SHP77 (cell line): Measurements from ENCODE around the gene ABAT.
"Not testable (repeated sequence)": the region's sequence is repeated elsewhere in the genome, so short reads cannot be mapped to it uniquely, and the experiment has no call there.

Source experiments
- DNase-seq, 2 experiments: peaks; one replicate each; lab custom pipeline; 2025; lab: John Stamatoyannopoulos, UW

ABAT gene

GRCh38 chr16:8742068-8742467, 67.7 kb downstream of the ABAT start:
- DNase-seq, result no peak

DNA sequence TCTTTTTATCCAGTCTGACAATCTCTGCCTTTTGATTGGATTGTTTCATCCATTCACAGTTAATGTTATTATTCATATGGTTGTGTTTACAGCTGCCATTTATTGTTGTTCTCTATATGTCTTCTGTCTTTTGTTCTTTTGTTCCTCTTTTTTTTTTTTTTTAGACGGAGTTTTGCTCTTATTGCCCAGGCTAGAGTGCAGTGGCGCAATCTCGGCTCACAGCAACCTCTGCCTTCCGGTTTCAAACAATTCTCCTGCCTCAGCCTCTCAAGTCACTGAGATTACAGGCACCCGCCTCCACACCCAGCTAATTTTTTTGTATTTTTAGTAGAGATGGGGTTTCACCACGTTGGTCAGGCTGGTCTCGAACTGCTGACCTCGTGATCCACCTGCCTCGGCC, 74.5 kb downstream of the ABAT start:
- not testable (repeated sequence) for DNase-seq

DNA sequence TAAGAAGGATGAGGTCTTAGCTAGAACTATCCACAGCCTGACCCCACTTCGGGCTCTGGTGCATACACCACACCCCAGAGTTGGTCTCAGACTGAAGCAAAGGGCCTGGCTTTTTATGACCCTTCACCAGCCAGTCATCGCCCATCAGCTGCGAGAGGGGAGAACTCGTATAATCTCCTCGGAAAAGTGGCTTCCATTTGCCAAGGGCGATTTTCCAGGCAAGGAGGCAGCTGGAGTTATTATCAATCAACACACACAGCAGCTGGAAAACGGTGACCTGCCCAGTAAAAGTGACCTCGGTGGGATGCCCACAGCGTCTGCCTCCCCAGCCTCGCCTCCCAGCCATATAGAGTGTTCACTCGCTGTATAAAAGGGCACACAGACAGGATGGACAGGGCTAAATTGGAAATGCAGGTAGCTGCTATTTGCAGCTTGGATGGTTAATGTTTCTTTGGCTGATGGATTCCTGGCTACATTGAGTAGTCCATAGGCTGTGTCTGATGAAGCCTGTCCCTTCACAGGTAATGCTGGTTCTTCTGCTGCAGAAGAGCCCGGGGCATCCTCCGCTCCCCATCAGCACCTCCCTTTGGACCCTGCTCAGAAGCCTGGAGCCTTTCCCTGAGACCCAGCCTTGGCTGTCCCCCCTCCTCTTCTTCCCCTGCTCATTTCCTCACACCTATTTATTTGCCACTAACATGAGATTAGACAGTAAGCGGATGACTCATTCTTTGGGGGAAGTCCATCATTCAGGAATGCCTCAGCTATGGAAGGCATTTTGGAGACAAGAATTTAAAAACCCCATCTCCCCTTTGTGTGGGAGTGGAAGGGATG, 77.3 kb downstream of the ABAT start:
- no peak for DNase-seq

- DNase-seq, result no peak
Observed at GRCh38 chr16:8752706-8753105, 78.3 kb downstream of the ABAT start.

DNA sequence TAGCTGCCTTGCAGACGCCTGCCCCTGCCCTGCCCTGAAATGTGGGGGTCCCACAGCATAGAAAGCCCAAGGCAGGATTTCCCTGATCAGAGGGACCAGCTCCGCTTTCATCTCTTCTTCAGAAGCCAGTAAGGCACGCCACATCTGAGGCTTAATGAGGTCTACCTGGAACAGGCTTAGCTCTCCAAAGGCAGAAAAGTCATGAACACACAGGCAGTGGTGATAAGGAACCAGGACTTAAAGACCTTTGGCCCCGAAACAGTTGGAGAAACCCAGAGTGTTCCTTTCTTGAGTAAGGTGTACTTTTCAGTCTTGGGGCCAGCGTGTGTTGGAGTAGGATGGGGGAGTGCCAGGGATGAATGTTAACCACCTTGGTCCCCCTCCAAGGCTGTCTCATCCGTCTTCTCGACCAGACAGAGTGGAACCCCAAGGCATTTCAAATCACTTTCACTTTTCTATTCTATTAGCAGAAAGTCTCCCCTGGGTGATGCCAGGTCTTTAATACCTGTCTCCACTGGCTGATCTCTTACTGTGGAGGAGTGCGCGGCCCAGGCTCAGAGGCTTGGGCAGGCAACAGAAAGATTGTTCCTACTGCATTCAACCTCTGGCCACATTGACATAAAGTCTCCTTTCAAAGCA, 79.1 kb downstream of the ABAT start:
- no peak for DNase-seq

- peak in 1 of 2 experiments; percentile 19 for DNase-seq
Observed at GRCh38 chr16:8756755-8757154, 82.3 kb downstream of the ABAT start.

- DNase-seq, result no peak
Observed at GRCh38 chr16:8758022-8758421, 83.6 kb downstream of the ABAT start.

GRCh38 chr16:8760021-8760420, 85.6 kb downstream of the ABAT start:
- DNase-seq, result no peak

- no peak for DNase-seq
Observed at GRCh38 chr16:8761078-8761477, 86.7 kb downstream of the ABAT start.

- no peak for DNase-seq
Observed at GRCh38 chr16:8762254-8762653, 87.8 kb downstream of the ABAT start.

GRCh38 chr16:8763083-8763482, 88.7 kb downstream of the ABAT start:
- no peak for DNase-seq

- no peak for DNase-seq
Observed at GRCh38 chr16:8763899-8764298, 89.5 kb downstream of the ABAT start.

- DNase-seq, result no peak
Observed at GRCh38 chr16:8764525-8765250, 90.3 kb downstream of the ABAT start.

GRCh38 chr16:8767176-8767575, 92.8 kb downstream of the ABAT start:
- no peak for DNase-seq

DNA sequence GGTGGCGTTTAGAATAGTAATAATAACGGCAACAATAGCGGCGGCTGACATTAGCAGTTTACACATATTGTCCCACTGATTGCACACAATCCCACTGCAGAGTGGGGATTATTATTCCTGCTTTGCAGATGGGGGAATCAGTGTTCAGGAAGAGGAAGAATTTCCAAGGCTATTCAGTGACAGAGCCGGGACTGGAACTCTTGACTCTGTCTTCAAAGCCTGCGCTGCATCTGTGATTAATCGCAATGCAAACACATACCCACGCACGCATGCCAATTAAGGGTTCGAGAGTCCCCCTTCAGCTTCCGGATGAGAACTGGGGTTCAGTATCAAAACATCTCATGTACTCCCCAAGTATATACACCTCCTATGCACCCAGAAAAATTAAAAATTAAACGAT, 93.9 kb downstream of the ABAT start:
- DNase-seq, result no peak

- DNase-seq, result no peak
Observed at GRCh38 chr16:8768692-8769091, 94.3 kb downstream of the ABAT start.

- no peak for DNase-seq
Observed at GRCh38 chr16:8773537-8773936, 99.1 kb downstream of the ABAT start.

DNA sequence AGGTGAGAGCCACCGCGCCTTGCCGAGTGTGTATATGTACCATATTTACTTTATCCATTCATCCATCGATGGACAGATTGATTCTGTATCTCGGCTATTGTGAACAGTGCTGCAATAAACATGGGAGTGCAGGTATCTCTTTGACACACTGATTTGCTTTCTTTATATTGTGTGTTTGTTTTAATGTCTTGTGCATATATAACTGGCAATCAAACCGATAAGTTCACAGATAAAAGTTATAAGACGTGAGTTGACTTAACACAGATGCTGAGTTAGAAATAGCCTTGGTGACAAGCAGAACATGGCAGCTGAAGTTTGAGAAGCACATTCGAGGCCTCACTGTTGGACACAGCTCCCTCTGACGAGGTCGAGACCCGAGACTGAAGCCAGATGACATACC, 99.8 kb downstream of the ABAT start:
- DNase-seq, result no peak

DNA sequence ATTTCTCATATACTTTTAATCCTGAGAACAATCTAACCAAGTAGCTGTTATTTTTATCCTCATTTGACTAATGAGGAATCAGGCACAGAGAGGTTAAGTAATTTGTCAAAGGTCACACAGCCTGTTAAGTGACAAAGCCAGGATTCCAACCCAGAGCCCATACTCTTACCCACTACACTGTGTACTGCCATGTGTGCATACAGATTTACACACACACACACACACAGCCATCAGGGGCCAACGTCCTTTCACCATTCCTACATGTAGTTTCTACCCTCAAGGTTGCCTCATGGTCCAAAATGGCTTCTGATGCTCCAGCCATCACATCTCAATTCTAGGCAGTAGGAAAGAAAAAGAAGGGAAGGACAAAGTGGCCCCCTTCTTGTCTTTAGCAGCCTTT, 100.9 kb downstream of the ABAT start:
- no peak for DNase-seq

DNA sequence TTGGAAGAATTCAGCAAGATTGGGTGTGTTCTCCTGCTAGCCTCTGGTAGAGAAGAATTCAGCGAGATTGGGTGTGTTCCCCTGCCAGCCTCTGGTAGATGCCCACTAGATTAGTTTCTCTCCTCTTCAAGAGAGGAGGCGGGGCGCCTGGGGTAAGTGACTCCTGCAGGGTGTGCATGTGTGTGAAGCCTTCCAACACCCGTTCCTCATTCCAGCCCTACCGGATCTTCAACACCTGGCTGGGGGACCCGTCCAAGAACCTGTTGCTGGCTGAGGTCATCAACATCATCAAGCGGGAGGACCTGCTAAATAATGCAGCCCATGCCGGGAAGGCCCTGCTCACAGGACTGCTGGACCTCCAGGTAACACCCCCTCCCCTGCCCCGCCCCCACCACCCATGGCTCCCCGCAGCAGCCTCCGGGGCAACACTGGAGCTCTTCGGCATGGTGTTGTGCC, 101.7 kb downstream of the ABAT start:
- DNase-seq, result no peak

DNA sequence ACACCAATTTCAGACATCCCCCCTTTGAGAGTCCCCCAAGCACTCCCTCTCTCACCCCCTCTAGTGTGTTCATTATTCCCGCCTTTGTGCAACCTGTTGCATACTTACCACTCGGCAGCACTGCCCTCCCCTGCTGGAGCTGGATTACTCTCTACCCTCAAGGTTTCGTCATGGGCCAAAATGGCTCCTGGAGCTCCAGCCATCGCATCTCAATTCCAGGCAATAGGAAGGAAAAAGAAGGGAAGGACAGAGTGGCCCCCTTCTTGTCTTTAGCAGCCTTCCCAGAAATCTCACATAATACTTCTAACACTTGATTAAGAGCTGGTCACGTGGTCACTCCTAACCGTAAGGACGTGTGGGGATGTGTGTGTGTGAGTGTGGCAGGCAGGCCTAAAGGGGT, 102.8 kb downstream of the ABAT start:
- no peak for DNase-seq

GRCh38 chr16:8781797-8782196, 107.4 kb downstream of the ABAT start:
- DNase-seq, result no peak

GRCh38 chr16:8782673-8783072, 108.3 kb downstream of the ABAT start:
- no peak for DNase-seq
